ENCODE data around the gene CCDC50. TPM values are rescaled to one million over a fixed set of nuclear protein-coding genes. Genes with fewer than 3 reads are reported as not detected.

CCDC50 gene
- total RNA-seq, 1 experiment from 2014 or later = 47.8 TPM

GRCh38 chr3:191336833-191337232 lies 7.6 kb downstream of the CCDC50 start:
- ChIA-PET RAD21 (ENCODE audit: low non-redundant PET in 1 of 2, low total read pairs in 2 of 2, uncharacterized antibody in 2 of 2, unreplicated experiment in 2 of 2) (no interaction called here), POLR2A (no interaction called here), CTCF (interaction anchor here (0.8 kb wide), 1 partner anchor 93 kb away, joined by 3 read pairs; no protein-coding TSS in a partner anchor)
- Histone ChIP-seq H3K27ac (ENCODE audit: low read depth, low read length) (peak overlapping the region; percentile 53; the same call in 1 of the 2 replicates), H3K4me1 (ENCODE audit: control insufficient read depth in 1 of 2, insufficient read depth in 2 of 2, low read length in 2 of 2) (peaks cover 55 to 80% of the 10 kb centered on the region in 2 experiments), H2AFZ (ENCODE audit: low read depth, low read length, poor library complexity, severe bottlenecking) (no peak overlapping the region), H3K9me3 (ENCODE audit: control insufficient read depth in 1 of 2, insufficient read depth in 1 of 2, low read depth in 1 of 2, low read length in 2 of 2) (no peaks in the 10 kb centered on the region), H3K27me3 (ENCODE audit: insufficient read depth, low read length) (no peaks in the 10 kb centered on the region), H3K4me3 (replicated peaks in 1 of 2; ENCODE audit: low read depth in 1 of 2, low read length in 2 of 2) (peak overlapping the region in 1 of 2 experiments; percentile 24; a peak in 1 of 4 replicates), H3K36me3 (ENCODE audit: control insufficient read depth in 1 of 2, insufficient read depth in 2 of 2, low read length in 2 of 2) (no peaks in the 10 kb centered on the region), H3K4me2 (ENCODE audit: low read length) (peak overlapping the region; percentile 64), H3K79me2 (ENCODE audit: insufficient read depth, low read length) (peaks cover 99% of the 10 kb centered on the region), H4K20me1 (ENCODE audit: insufficient read depth) (no peaks in the 10 kb centered on the region), H3K9me2 (ENCODE audit: insufficient read depth) (no peaks in the 10 kb centered on the region), H3K9ac (ENCODE audit: low read length) (peak overlapping the region; percentile 5; the same call in 1 of the 2 replicates)
- no TSS peak for BruUV-seq (replicated peaks)
- no peak for TF ChIP-seq EZH2 (IDR thresholded peaks at IDR 0.05)
- TF ChIP-seq ZNF274 (IDR thresholded peaks at IDR 0.05; ENCODE audit: low read depth, low read length) = no peak
- TF ChIP-seq RAD21 (IDR thresholded peaks at IDR 0.05; ENCODE audit: low read depth) = no peak
- no peak for TF ChIP-seq JUND (IDR thresholded peaks at IDR 0.05)
- TF ChIP-seq SP1 (IDR thresholded peaks at IDR 0.05; ENCODE audit: low read depth) = no peak
- no peak for TF ChIP-seq ZFX (IDR thresholded peaks at IDR 0.05)
- TF ChIP-seq, protein P1, sequence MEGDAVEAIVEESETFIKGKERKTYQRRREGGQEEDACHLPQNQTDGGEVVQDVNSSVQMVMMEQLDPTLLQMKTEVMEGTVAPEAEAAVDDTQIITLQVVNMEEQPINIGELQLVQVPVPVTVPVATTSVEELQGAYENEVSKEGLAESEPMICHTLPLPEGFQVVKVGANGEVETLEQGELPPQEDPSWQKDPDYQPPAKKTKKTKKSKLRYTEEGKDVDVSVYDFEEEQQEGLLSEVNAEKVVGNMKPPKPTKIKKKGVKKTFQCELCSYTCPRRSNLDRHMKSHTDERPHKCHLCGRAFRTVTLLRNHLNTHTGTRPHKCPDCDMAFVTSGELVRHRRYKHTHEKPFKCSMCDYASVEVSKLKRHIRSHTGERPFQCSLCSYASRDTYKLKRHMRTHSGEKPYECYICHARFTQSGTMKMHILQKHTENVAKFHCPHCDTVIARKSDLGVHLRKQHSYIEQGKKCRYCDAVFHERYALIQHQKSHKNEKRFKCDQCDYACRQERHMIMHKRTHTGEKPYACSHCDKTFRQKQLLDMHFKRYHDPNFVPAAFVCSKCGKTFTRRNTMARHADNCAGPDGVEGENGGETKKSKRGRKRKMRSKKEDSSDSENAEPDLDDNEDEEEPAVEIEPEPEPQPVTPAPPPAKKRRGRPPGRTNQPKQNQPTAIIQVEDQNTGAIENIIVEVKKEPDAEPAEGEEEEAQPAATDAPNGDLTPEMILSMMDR (IDR thresholded peaks at IDR 0.05 in 2 of 3, conservative IDR thresholded peaks at IDR 0.05 in 1 of 3; ENCODE audit: borderline replicate concordance in 1 of 3, insufficient read depth in 1 of 3, low read depth in 2 of 3, low read length in 2 of 3) = no peak
- no peak for ATAC-seq
- DNase-seq (ENCODE audit: low read depth, low spot score) = no peak
- intact Hi-C loops (cut with micrococcal nuclease) = no loop called here

DNA sequence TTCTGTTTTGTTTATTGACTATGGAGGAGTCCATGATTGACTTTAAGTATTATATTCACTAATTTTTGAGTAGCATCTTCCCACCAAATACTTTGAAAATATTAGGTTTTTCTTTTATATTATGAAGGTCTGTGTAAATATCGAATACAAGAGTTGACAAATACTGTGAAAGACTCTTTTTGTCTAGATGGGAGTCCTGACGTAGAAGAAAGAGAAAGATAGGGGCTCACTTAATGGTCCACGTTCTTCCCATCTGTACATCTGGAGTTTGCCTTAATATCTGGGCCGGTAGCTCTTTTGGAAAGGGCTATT lies 8.9 kb downstream of the CCDC50 start:
- no TSS peak for BruUV-seq (replicated peaks)
- Histone ChIP-seq H3K9me2 (ENCODE audit: insufficient read depth) (no peaks in the 10 kb centered on the region), H2AFZ (ENCODE audit: low read depth, low read length, poor library complexity, severe bottlenecking) (no peak overlapping the region), H3K27me3 (ENCODE audit: insufficient read depth, low read length) (no peaks in the 10 kb centered on the region), H3K4me2 (ENCODE audit: low read length) (peak overlapping the region; percentile 64), H3K9ac (ENCODE audit: low read length) (no peak overlapping the region), H3K36me3 (ENCODE audit: control insufficient read depth in 1 of 2, insufficient read depth in 2 of 2, low read length in 2 of 2) (no peaks in the 10 kb centered on the region), H3K79me2 (ENCODE audit: insufficient read depth, low read length) (peaks cover 99% of the 10 kb centered on the region), H3K9me3 (ENCODE audit: control insufficient read depth in 1 of 2, insufficient read depth in 1 of 2, low read depth in 1 of 2, low read length in 2 of 2) (no peaks in the 10 kb centered on the region), H4K20me1 (ENCODE audit: insufficient read depth) (no peaks in the 10 kb centered on the region; the same call in 1 of the 2 replicates), H3K27ac (ENCODE audit: low read depth, low read length) (peak overlapping the region; percentile 53; the same call in 1 of the 2 replicates), H3K4me3 (replicated peaks in 1 of 2; ENCODE audit: low read depth in 1 of 2, low read length in 2 of 2) (peak overlapping the region in 1 of 2 experiments; percentile 24; a peak in 1 of 4 replicates), H3K4me1 (ENCODE audit: control insufficient read depth in 1 of 2, insufficient read depth in 2 of 2, low read length in 2 of 2) (peaks cover 42 to 72% of the 10 kb centered on the region in 2 experiments)
- TF ChIP-seq, protein P1 (IDR thresholded peaks at IDR 0.05 in 2 of 3, conservative IDR thresholded peaks at IDR 0.05 in 1 of 3; ENCODE audit: borderline replicate concordance in 1 of 3, insufficient read depth in 1 of 3, low read depth in 2 of 3, low read length in 2 of 3) = no peak
- no peak for TF ChIP-seq TCF7L2 (IDR thresholded peaks at IDR 0.05; ENCODE audit: borderline replicate concordance, extremely low read depth, insufficient read depth, insufficient read length)
- CTCF ChIA-PET = no interaction called here
- POLR2A ChIA-PET = interaction anchor here (0.8 kb wide), 1 partner anchor 10 kb away, joined by 3 read pairs; no protein-coding TSS in a partner anchor
- RAD21 ChIA-PET (ENCODE audit: low non-redundant PET in 1 of 2, low total read pairs in 2 of 2, uncharacterized antibody in 2 of 2, unreplicated experiment in 2 of 2) = no interaction called here
- DNase-seq (ENCODE audit: low read depth, low spot score) = no peak
- intact Hi-C loops (cut with micrococcal nuclease) = no loop called here
- peak; percentile 19; the same call in 1 of the 2 replicates for ATAC-seq

Measured in HCT116 (cell line).